WTC11 (cell line): ENCODE results near the gene CENPT.

ENCODE experiments used
- ATF3 ChIP-seq: sonication (generic); formaldehyde crosslinking; conservative IDR thresholded peaks from 2 replicates; pipeline ENCODE4 v1.8.1; 2022; ENCODE audit warnings: mild to moderate bottlenecking, missing genetic modification reagents
- CTCF ChIP-seq: fragments of 200-600 bp; IDR thresholded peaks from 2 replicates; pipeline ENCODE4 v1.8.0; 2022; ENCODE audit warnings: antibody characterized with exemption
- HMGA2 ChIP-seq: fragments of 250-450 bp; sonication (Bioruptor Pico); IDR thresholded peaks from 2 replicates; pipeline ENCODE4 v1.4.0; 2021; ENCODE audit warnings: mild to moderate bottlenecking, moderate library complexity
- KAT7 ChIP-seq: sonication (generic); formaldehyde crosslinking; IDR thresholded peaks from 2 replicates; pipeline ENCODE4 v1.8.1; 2023; ENCODE audit warnings: missing genetic modification reagents, mild to moderate bottlenecking, borderline replicate concordance
- MYBL2 ChIP-seq: sonication (generic); formaldehyde crosslinking; IDR thresholded peaks from 2 replicates; pipeline ENCODE4 v1.8.1; 2023; ENCODE audit warnings: mild to moderate bottlenecking, moderate library complexity, missing genetic modification reagents
- NR1H2 ChIP-seq: sonication (generic); formaldehyde crosslinking; IDR thresholded peaks from 2 replicates; pipeline ENCODE4 v1.9.0; 2021; ENCODE audit warnings: mild to moderate bottlenecking, moderate library complexity, missing genetic modification reagents
- TEAD1 ChIP-seq: sonication (generic); formaldehyde crosslinking; IDR thresholded peaks from 2 replicates; pipeline ENCODE4 v1.8.0; 2022; ENCODE audit warnings: mild to moderate bottlenecking, missing genetic modification reagents
- ZNF232 ChIP-seq: sonication (generic); formaldehyde crosslinking; IDR thresholded peaks from 2 replicates; pipeline ENCODE4 v1.8.0; 2022; ENCODE audit warnings: mild to moderate bottlenecking, missing genetic modification reagents
- ZNF423 ChIP-seq: fragments of 250-450 bp; sonication (Bioruptor Pico); IDR thresholded peaks from 2 replicates; pipeline ENCODE4 v2.1.2; 2022; ENCODE audit warnings: mild to moderate bottlenecking, moderate library complexity
- ZNF532 ChIP-seq: fragments of 250-450 bp; sonication (Bioruptor Pico); IDR thresholded peaks from 2 replicates; pipeline ENCODE4 v1.9.0; 2021; ENCODE audit warnings: mild to moderate bottlenecking, borderline replicate concordance

- no peak for TF ChIP-seq CTCF
- TF ChIP-seq HMGA2 (CRISPR knock-in tag): no peak
- TF ChIP-seq NR1H2 (CRISPR knock-in tag): no peak
- TF ChIP-seq ZNF232 (CRISPR knock-in tag): no peak
- no peak for TF ChIP-seq MYBL2
- no peak for TF ChIP-seq ZNF532 (CRISPR knock-in tag)
- no peak for TF ChIP-seq KAT7 (CRISPR knock-in tag)
- TF ChIP-seq ATF3 (CRISPR knock-in tag): no peak
- TF ChIP-seq ZNF423: no peak
- TF ChIP-seq TEAD1 (CRISPR knock-in tag): no peak
These were observed 14.5 kb downstream of the CENPT start for GRCh38 chr16:67833030-67833414.
